Thoracic aorta (tissue), 2 donors: ENCODE results near the gene LHB. TPM values are rescaled to one million over a fixed set of nuclear protein-coding genes. Genes with fewer than 3 reads are reported as not detected.

Experiments used
- ATAC-seq: fragments of 150-250 bp; one replicate; pipeline ENCODE4 v1.8.0; 2017; ENCODE audit warnings: low read depth; ENCODE audit not compliant: insufficient number of reproducible peaks, low FRiP score
- DNase-seq: peaks from one replicate; pipeline ENCODE4 v3.0.0-alpha.2; 2020; ENCODE audit warnings: low spot score
- H3K27ac ChIP-seq, 2 donors: fragments of 200-600 bp; sonication (generic); 1 replicate in 1 of 2; 2 replicates in 1 of 2; pipeline ENCODE4 v1.5.1; 2016; ENCODE audit warnings: mild to moderate bottlenecking in 2 of 2, moderate library complexity in 2 of 2
- H3K27me3 ChIP-seq: fragments of 200-600 bp; sonication (generic); replicated peaks from 2 replicates; pipeline ENCODE4 v1.6.0; 2016; ENCODE audit warnings: mild to moderate bottlenecking; ENCODE audit not compliant: insufficient read depth
- H3K36me3 ChIP-seq: fragments of 200-600 bp; sonication (generic); one replicate; pipeline ENCODE4 v1.5.1; 2016
- H3K4me1 ChIP-seq, 2 donors: fragments of 200-600 bp; sonication (generic); 1 replicate in 1 of 2; 2 replicates in 1 of 2; pipeline versions ENCODE4 v1.5.1 to v1.6.0; 2016; ENCODE audit warnings: low read depth in 2 of 2, mild to moderate bottlenecking in 1 of 2; ENCODE audit not compliant: control insufficient read depth in 1 of 2
- H3K4me3 ChIP-seq: fragments of 200-600 bp; sonication (generic); 2 replicates; pipeline ENCODE4 v1.5.1; 2016; ENCODE audit warnings: mild to moderate bottlenecking
- H3K9me3 ChIP-seq: fragments of 200-600 bp; sonication (generic); 2 replicates; pipeline ENCODE4 v1.5.1; 2016
- total RNA-seq, 2 donors: library from RNA; depleted of rRNA; stranded (reverse); fragments of >200 nt; gene quantifications; one replicate each; pipeline versions ENCODE4 v1.1.0 to v1.2.3, GENCODE V29; 2016
- TF ChIP-seq, protein P1 (sequence below): fragments of 200-600 bp; sonication (generic); IDR thresholded peaks from one replicate; pipeline ENCODE4 v1.5.1; 2019; ENCODE audit warnings: antibody characterized with exemption

LHB gene
- total RNA-seq, 2 donors from 2014 or later = not detected

DNA sequence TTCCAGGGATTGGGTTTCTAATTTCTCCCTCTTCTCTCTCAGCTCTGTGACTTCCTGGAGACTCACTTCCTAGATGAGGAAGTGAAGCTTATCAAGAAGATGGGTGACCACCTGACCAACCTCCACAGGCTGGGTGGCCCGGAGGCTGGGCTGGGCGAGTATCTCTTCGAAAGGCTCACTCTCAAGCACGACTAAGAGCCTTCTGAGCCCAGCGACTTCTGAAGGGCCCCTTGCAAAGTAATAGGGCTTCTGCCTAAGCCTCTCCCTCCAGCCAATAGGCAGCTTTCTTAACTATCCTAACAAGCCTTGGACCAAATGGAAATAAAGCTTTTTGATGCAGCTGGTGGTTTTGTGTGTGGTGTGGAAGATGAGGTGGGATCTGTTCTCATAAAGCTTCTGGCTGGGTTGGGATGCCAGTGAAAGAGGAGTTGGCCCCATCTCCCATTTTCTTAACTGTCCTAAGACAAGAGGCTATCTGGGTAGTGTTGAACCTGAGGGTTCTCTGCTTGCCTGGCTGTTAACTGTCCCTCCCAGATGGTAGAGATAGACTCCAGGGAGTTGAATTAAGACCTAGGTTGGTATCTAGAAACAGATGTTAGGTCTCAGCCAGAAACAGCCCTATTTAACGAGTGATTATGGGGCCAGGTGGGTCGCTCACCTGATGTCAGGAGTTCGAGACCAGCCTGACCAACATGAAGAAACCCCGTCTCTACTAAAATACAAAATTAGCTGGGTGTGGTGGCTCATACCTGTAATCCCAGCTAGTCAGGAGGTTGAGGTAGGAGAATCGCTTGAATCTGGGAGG, 50.1 kb downstream of the LHB start:
- Histone ChIP-seq H3K27me3 (no peaks in the 10 kb centered on the region), H3K4me1 (peaks cover 15 to 49% of the 10 kb centered on the region in 2 donors), H3K4me3 (peak overlapping the region; percentile 81), H3K36me3 (peaks cover 29% of the 10 kb centered on the region), H3K9me3 (no peaks in the 10 kb centered on the region), H3K27ac (peak overlapping the region; percentile 83 to 88)
- TF ChIP-seq, protein P1, sequence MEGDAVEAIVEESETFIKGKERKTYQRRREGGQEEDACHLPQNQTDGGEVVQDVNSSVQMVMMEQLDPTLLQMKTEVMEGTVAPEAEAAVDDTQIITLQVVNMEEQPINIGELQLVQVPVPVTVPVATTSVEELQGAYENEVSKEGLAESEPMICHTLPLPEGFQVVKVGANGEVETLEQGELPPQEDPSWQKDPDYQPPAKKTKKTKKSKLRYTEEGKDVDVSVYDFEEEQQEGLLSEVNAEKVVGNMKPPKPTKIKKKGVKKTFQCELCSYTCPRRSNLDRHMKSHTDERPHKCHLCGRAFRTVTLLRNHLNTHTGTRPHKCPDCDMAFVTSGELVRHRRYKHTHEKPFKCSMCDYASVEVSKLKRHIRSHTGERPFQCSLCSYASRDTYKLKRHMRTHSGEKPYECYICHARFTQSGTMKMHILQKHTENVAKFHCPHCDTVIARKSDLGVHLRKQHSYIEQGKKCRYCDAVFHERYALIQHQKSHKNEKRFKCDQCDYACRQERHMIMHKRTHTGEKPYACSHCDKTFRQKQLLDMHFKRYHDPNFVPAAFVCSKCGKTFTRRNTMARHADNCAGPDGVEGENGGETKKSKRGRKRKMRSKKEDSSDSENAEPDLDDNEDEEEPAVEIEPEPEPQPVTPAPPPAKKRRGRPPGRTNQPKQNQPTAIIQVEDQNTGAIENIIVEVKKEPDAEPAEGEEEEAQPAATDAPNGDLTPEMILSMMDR = no peak
- DNase-seq (no peak), ATAC-seq (no peak)

Other genes with a start within 250 kb of the LHB start
- 10 to 100 TPM; 26.5 to 38.4 TPM for gene BCAT2, start 206.1 kb downstream of the LHB start, total RNA-seq
- 10 to 100 TPM; 10.2 to 16.8 TPM for gene HSD17B14, start 180.6 kb downstream of the LHB start, total RNA-seq
- gene PLEKHA4, start 148.5 kb downstream of the LHB start, total RNA-seq = 10 to 100 TPM; 45.1 to 45.2 TPM
- gene PPP1R15A, start 144.7 kb downstream of the LHB start, total RNA-seq = 100 to 1,000 TPM; 108 to 139 TPM
- under 1 TPM; 0.27 to 0.78 TPM for gene TULP2, start 118.3 kb downstream of the LHB start, total RNA-seq
- 100 to 1,000 TPM; 415 to 671 TPM for gene NUCB1, start 116.8 kb downstream of the LHB start, total RNA-seq
- gene DHDH, start 83.4 kb downstream of the LHB start, total RNA-seq = 1 to 10 TPM in 1 of 2 donors, not detected in 1; 3.7 TPM
- gene BAX, start 62.2 kb downstream of the LHB start, total RNA-seq = 100 to 1,000 TPM in 1 of 2 donors, 10 to 100 TPM in 1; 53.1 to 104 TPM
- gene FTL, start 51.8 kb downstream of the LHB start, total RNA-seq = 1,000 to 10,000 TPM; 3,403 to 7,108 TPM
- 10 to 100 TPM; 30.1 to 44.4 TPM for gene GYS1, start 23.8 kb downstream of the LHB start, total RNA-seq
- 10 to 100 TPM; 51.6 to 52.3 TPM for gene RUVBL2, start 23.2 kb downstream of the LHB start, total RNA-seq
- gene CGB3, start 7.2 kb upstream of the LHB start, total RNA-seq = not detected
- gene CGB2, start 14.8 kb upstream of the LHB start, total RNA-seq = not detected
- gene CGB1, start 19.8 kb upstream of the LHB start, total RNA-seq = not detected
- gene CGB5, start 26.8 kb upstream of the LHB start, total RNA-seq = not detected
- not detected for gene CGB8, start 32.0 kb upstream of the LHB start, total RNA-seq
- not detected for gene CGB7, start 40.7 kb upstream of the LHB start, total RNA-seq
- gene NTF4, start 47.7 kb upstream of the LHB start, total RNA-seq = not detected
- not detected for gene KCNA7, start 55.6 kb upstream of the LHB start, total RNA-seq
- 100 to 1,000 TPM; 339 to 438 TPM for gene SNRNP70, start 68.4 kb upstream of the LHB start, total RNA-seq
- 10 to 100 TPM in 1 of 2 donors, not detected in 1; 19.8 TPM for gene LIN7B, start 97.3 kb upstream of the LHB start, total RNA-seq
- not detected for gene C19orf73, start 102.1 kb upstream of the LHB start, total RNA-seq
- 1 to 10 TPM; 2.7 to 5.0 TPM for gene PPFIA3, start 102.5 kb upstream of the LHB start, total RNA-seq
- gene HRC, start 138.3 kb upstream of the LHB start, total RNA-seq = 1 to 10 TPM; 2.2 to 6.5 TPM
- 10 to 100 TPM; 48.3 to 65.9 TPM for gene TRPM4, start 140.7 kb upstream of the LHB start, total RNA-seq